GM21786 (cell line): Measurements from ENCODE around the gene APOC1.
"Not testable (repeated sequence)": the region's sequence is repeated elsewhere in the genome, so short reads cannot be mapped to it uniquely, and the experiment has no call there.

Source experiments
- ATAC-seq: cut with Tn5 transposase; IDR thresholded peaks from one replicate; pipeline ENCODE4 v1.9.1; 2021; ENCODE audit not compliant: unreplicated experiment

Gene APOC1

DNA sequence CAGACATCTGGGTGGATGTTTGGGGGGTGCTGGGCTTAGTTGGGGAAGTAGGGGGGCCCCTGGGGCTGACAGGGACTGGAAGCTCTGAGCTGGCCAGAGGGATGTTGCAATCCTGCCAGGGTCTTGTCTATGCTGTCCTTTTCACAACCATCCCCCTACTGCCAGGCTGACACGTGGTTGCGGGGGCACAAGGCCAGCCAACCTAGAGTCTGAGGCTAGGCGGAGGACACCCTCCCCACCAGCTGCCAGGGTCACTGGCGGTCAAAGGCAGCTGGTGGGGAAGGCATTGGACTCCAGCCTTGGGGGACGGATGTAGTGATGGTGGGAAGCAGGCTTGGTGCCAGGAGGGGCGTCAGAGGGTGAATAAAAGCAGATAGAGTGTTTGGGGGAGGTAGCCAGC lies 1.6 kb upstream of the APOC1 start:
- no peak for ATAC-seq

DNA sequence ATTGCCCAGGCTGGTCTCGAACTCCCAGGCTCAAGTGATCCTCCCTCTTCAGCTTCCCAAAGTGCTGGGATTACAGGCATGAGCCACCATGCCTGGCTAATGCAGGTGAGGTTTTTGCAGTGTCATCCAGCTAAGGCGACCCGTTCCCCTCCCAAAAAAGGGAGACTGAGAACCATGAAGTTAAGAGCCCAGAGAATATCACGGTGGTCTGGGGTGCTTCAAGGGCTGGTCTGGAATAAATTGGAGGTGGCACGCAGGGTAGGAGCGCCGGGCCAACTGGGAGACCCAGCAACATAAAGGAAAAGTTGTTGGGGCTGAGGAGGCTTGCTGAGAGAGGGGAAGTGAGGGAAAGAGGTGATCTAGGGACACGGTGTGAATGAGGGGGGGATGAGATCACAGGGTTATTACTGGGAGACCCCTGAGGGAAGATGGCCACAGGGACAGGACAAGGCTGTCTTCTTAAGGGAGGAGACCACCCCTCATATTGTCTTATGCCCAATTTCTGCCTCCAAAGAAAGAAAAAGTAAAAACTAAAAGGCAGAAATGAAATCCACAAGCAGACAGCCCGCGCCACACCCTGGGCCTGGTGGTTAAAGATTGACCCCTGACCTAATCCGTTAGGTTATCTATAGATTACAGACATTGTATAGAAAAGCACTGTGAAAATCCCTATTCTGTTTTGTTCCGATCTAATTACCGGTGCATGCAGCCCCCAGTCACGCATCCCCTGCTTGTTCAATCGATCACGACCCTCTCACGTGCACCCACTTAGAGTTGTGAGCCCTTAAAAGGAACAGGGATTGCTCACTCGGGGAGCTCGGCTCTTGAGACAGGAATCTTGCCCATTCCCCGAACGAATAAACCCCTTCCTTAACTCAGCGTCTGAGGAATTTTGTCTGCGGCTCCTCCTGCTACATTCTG lies 636 bp upstream of the APOC1 start:
- not testable (repeated sequence) for ATAC-seq

DNA sequence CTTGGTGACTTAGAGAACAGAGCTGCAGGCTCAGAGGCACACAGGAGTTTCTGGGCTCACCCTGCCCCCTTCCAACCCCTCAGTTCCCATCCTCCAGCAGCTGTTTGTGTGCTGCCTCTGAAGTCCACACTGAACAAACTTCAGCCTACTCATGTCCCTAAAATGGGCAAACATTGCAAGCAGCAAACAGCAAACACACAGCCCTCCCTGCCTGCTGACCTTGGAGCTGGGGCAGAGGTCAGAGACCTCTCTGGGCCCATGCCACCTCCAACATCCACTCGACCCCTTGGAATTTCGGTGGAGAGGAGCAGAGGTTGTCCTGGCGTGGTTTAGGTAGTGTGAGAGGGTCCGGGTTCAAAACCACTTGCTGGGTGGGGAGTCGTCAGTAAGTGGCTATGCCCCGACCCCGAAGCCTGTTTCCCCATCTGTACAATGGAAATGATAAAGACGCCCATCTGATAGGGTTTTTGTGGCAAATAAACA lies 9.9 kb downstream of the APOC1 start:
- no peak for ATAC-seq

DNA sequence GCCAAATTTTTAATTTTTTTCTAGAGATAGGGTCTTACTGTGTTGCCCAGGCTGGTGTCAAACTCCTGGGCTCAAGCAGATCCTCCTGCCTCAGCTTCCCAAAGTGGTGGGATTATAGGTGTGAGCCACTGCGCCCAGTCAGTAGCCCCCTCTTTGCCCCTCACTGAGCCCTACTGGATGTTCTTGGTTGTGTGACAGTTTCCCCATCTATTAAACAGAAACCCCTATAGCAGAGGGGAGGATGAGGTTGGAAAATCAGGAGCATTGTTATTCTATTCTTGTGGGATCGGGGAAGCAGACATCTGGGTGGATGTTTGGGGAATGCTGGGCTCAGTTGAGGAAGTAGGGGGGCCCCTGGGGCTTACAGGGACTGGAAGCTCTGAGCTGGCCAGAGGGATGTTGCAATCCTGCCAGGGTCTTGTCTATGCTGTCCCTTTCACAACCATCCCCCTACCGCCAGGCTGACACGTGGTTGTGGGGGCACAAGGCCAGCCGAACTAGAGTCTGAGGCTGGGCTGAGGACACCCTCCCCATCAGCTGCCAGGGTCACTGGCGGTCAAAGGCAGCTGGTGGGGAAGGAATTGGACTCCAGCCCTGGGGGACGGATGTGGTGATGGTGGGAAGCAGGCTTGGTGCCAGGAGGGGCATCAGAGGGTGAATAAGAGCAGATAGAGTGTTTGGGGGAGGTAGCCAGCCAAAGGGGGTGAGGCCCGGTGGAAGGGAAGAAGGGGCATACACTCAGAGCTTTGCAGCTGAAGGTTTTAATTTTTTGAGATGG lies 10.9 kb downstream of the APOC1 start:
- ATAC-seq, result no peak

DNA sequence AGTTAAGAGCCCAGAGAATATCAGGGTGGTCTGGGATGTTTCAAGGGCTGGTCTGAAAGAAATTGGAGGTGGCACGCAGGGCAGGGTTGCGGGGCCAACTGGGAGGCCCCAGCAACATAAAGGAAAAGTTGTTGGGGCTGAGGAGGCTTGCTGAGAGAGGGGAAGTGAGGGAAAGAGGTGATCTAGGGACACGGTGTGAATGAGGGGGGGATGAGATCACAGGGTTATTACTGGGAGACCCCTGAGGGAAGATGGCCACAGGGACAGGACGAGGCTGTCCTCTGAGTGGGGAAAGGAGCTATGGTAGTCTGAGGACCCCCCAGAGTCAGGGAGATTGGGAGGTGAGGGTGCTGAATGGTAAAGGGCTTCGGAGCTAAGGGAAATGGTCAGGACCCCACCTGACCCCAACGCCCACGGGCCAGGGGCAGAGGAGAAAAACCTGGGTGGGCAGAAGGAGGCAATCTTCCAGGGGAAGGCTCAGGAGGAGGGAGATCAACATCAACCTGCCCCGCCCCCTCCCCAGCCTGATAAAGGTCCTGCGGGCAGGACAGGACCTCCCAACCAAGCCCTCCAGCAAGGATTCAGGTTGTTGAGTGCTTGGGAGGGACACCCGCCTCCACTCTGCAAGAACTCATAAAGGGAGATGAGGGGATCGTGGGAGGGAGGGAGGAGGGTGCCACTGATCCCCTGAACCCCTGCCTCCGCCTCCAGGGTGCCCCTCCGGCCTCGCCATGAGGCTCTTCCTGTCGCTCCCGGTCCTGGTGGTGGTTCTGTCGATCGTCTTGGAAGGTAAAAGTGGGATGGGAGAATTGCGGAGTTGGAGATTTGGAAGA lies 12.1 kb downstream of the APOC1 start:
- not testable (repeated sequence) for ATAC-seq

DNA sequence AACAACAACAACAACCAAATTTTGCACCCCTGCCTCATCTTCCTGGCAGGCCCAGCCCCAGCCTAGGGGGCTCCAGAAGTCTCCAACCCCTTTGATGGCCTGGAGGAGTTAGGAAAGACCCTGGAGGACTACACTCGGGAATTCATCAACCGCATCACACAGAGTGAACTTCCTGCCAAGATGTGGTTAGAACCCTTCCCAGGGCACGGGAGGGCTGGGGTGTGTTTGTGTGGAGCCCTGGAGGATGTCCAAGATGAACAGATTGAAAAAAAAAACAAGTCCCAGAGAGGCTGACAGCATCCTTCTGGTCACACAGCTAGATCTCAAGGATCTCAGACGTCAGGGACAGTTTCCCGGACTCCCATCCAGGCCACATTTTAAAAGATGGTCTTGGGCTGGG lies 13.3 kb downstream of the APOC1 start:
- no peak for ATAC-seq

DNA sequence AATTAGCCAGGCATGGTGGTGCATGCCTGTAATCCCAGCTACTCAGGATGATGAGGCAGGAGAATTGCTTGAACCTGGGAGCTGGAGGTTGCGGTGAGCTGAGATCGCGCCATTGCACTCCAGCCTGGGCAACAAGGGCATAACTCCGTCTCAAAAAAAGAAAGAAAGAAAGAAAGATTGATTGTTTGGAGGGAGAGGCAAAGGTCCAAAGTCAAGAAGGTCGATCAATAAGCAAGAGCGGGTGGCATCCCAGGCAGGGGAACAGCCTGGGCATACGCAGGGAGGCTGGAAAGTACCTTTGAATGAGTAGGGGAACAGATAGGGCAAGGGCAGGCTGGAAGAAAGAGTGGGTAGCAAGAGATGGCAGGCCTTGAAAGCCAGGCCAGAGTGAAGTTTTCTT lies 15.7 kb downstream of the APOC1 start:
- ATAC-seq, result no peak

DNA sequence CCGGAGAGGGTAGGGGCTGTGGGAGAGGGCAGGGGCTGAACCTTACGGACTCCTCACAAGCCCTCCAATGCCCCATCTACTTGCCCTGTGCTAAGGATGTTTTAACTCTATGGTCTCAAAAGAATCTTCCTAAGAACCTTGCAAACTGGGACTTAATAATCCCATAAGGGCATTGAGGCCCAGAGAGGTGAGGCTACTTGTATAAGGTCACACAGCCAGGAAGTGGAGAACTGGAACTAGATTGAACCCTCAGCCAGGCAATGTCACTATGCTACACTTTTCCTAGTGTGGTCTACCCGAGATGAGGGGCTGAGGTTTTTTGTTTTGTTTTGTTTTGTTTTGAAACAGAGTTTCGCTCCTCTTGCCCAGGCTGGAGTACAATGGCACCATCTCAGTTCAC lies 17.1 kb downstream of the APOC1 start:
- ATAC-seq, result no peak

DNA sequence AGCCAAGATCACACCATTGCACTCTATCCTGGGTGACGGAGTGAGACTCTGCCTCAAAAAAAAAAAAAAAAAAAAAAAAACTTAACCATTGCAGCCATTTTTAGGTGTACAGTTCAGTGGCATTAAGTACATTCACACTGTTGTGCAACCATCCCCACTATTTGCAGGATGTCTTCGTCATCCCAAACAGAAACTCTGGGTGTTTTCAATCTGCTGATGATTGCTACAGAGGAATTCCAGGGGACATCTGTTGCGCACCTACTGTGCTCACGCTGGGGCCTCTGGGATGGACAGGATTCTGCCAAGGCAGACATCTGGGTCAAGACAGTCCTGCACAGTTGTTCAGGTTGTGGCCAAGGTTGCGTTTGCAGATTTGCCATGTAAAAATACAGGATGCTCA lies 25.3 kb downstream of the APOC1 start:
- no peak for ATAC-seq

DNA sequence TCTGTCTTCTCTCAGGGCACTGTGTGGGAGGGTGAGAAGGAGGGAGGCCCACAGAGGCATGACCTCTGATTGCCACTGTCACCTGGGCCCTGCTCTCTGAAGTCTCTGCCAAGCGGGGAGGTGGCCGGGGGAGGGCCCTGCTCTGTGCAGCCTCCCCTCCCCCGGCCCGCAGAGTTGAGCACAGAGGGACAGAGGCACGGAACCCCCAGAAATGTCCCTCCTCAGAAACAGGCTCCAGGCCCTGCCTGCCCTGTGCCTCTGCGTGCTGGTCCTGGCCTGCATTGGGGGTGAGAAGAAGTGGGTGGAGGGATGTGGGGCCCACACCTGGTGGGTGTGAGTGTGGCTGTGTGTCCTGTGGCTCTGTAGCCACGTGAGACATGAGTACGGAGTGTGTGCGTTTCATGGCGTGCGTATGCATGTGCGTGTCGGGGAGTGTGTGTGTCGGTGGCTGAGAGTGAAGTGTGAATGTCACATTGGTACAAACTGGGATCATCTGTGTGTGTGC lies 27.7 kb downstream of the APOC1 start, which contains the start of gene APOC4:
APOC4 (plus strand) TSS at position 171 of the 505 bp plus-strand sequence; CDS start at position 212, 41 bp downstream.
- ATAC-seq, result no peak

DNA sequence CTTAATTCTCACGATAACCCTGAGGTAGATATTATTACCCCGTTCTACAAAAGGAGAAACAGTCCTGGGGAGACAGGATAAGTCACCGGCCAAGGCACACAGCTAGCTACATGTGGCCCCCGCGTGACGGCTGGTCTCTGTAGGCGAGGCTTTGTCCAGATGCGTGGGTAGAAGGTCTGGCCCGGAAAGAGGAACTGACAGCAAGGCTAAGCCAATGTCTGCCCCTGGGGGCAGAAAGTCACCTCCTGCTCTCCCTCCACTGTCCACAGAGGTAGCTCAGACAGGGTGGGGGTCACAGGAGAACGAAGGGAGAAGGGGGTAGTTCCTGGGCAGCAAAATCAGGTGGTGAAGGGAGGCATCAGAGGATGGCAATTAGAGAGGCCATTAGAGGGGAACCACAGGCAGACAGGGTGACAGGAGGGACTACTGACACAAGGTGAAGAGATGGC lies 29.4 kb downstream of the APOC1 start:
- ATAC-seq, result no peak

DNA sequence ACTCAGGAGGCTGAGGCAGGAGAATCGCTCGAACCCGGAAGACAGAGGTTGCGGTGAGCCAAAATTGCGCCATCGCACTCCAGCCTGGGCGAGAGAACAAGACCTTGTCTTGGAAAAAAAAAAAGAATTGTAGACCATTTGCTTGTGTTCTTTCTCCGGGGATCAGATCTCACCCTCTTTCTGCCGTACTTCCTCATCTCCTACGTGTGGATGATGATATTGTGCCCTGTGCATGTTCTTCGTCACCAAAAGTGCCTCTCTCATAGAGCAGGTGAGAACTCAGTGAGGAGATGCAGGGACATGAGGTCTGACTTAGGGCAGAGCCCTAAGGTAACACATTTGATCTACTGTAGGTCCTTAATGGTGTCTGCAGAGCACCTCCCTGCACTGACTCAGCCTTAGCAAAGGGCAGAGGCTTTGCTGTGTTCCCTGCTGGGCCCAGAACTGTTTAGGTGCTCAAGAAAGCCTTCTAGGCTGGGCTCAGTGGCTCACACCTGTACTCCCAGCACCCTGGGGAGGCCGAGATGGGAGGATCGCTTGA lies 32.7 kb downstream of the APOC1 start:
- ATAC-seq, result no peak

DNA sequence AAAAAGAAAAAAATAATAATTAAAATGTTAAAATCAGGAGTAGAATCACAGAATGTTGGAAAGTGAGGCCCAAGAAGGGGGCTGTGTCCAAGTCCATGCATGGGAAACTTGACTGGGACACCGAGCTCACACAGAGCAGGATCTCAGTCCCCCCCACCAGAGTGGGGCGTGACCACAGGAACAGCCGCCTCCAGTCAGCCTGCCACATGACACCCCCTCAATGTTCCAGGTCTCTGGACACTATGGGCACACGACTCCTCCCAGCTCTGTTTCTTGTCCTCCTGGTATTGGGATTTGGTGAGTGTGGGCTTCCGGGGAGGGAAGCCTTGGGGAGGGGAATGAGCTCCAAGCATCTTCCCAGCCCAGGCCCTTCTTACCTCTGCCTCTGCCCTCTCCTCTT lies 33.8 kb downstream of the APOC1 start:
- no peak for ATAC-seq

DNA sequence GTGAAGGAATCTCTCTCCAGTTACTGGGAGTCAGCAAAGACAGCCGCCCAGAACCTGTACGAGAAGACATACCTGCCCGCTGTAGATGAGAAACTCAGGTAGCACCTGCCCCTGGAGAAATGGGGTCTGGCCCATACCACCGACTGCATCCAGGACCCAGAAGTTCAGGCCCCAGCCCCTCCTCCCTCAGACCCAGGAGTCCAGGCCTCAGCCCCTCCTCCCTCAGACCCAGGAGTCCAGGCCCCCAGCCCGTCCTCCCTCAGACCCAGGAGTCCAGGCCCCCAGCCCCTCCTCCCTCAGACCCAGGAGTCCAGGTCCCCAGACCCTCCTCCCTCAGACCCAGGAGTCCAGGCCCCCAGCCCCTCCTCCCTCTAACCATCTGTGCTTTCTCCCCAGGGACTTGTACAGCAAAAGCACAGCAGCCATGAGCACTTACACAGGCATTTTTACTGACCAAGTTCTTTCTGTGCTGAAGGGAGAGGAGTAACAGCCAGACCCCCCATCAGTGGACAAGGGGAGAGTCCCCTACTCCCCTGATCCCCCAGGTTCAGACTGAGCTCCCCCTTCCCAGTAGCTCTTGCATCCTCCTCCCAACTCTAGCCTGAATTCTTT lies 34.5 kb downstream of the APOC1 start:
- no peak for ATAC-seq

DNA sequence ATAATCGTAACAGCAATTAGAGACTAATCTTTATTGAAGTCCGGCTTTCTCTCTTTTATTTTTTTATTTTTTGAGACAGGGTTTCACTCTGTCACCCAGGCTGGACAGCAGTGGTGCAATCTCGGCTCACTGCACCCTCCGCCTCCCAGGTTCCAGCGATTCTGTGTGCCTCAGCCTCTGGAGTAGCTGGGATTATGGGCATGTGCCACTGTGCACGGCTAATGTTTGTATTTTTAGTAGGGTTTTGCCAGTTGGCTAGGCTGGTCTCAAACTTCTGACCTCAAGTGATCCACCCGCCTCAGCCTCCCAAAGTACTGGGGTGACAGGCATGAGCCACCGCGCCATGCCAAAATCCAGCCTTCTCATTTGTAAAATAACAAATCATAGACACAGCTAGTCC lies 35.1 kb downstream of the APOC1 start:
- no peak for ATAC-seq

DNA sequence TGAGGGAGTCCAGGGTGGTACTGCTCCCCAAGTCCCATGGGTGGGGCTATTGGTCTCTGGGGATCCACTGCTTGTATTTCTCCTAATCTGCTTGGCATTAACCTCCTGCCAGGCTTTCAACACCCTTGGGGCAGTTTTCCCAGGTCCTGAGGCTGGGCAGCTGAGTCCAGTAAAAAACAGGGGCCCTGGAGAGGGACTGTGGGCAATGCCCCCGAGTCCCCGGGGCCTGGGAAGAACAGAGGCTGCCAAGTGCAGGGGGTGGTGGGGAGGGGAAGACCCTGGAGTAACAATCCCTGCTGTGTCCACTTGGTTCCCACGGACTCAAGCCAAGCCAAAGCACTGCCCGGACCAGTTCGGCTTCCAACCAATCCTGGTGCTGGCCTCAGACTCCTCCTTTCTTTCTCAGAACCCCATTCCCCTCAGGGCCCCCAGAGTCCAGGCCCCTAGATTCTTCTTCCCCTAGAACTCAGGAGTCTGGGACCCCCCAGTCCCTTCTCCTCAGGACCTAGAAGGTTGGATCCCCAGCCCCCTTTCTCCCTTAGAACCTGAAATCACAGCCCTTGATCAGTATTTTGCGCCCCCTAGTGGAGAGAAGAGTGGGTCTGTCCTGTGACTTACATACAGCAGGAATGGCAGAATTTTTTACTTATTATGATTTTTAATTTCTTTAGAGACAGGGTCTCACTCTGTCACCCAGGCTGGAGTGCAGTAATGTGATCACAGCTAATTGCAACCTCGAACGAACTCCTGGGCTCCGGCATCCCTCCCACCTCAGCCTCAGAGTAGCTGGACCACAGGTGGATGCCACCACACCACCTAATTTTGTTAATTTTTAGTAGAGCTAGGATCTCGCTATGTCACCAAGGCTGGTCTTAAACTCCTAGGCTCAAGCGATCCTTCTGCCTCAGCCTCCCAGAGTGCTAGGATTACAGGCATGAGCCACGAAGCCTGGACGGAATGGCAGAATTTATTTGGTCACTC lies 37.1 kb downstream of the APOC1 start:
- no peak for ATAC-seq

DNA sequence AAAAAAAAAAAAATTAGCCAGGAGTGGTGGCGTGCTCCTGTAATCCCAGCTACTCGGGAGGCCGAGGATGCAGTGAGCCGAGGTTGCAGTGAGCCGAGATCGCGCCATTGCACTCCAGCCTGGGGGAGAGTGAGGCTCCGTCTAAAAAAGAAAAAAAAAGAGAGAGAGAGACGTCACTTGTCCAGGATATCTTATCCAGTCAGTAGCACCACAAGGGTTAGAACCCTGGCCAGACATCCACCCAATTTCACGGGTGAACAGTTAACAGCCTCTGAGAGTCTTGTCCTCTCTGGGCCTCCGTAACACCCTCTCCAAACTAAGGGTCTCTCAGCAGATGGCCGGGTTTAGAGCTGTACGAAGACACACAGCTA lies 39.9 kb downstream of the APOC1 start:
- ATAC-seq, result no peak

DNA sequence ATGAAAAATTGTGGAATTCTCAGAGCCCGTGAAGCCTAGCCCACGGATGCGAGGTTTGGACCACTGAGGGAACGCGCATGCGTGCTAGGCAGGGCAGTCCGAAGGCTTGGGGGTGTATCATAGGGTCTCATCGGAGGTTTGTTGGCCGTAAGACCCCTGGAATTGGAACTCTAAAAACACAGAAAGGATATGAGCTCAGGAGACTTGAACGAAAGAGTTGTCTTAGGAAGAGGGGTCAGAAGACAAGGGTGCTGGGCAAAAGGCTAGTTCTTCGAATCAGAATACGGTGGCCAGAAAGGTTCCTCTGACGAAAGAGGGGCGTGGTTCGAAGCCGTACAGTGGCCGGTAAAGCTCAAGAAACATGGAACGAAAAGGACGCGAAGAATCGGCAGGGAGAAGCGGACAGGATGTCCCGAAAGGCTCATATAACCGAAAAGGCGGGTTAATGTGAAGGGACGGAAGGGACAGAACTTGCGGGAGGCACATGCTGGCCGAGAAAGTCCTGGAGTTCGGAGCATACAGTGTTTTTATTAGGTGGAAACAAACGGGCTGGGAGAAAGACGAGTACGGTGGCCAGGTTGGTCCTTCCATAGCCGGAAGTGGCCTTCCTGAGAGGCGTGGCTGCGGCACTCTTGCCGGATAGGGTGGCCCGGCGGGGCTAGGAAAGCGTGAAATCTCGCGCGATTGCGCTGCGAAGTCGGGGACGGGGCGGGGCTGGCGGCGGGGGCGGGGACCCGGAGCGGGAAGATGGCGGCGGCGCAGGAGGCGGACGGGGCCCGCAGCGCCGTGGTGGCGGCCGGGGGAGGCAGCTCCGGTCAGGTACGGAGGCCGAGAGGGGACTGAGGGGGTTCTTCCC lies 40.5 kb downstream of the APOC1 start, which contains the start of gene CLPTM1:
CLPTM1 (plus strand) TSS at position 732 of the 856 bp plus-strand sequence; CDS start at position 748, 16 bp downstream.
- ATAC-seq, result peak; percentile 81
